PC-9 (cell line): ENCODE measurements around the gene VAX1. TPM values are rescaled to one million over a fixed set of nuclear protein-coding genes. Genes with fewer than 3 reads are reported as not detected.

ENCODE experiments used
- BruUV-seq: library from RNA; stranded (reverse); fragments of 400-500 nt; replicated peaks from 2 replicates; lab custom pipeline; 2021; lab: Mats Ljungman, UMichigan
- CTCF ChIA-PET: fragments of 300-600 bp; sonication (Branson Sonifier 250); formaldehyde crosslinking; loops from one replicate; lab custom pipeline; 2022; ENCODE audit warnings: antibody characterized with exemption; lab: Charles Lee
- POLR2A ChIA-PET: fragments of 300-600 bp; sonication (Branson Sonifier 250); formaldehyde crosslinking; loops from one replicate; lab custom pipeline; 2022; ENCODE audit warnings: antibody characterized with exemption; ENCODE audit not compliant: unreplicated experiment; lab: Charles Lee
- DNase-seq, 2 experiments: peaks; one replicate each; pipeline versions ENCODE4 v3.0.0 to v3.0.0-alpha.2; 2015 to 2022; ENCODE audit warnings: mixed read lengths in 1 of 2
- H2AFZ ChIP-seq: fragments of 200-600 bp; sonication (generic); 2 replicates; pipeline ENCODE4 v1.8.1; 2017; ENCODE audit warnings: antibody characterized with exemption
- H3F3A ChIP-seq: fragments of 200-600 bp; sonication (generic); 2 replicates; pipeline ENCODE4 v1.8.1; 2017; ENCODE audit warnings: antibody characterized with exemption, mild to moderate bottlenecking, low read depth; ENCODE audit not compliant: insufficient read depth
- H3K27ac ChIP-seq: fragments of 200-600 bp; sonication (generic); 2 replicates; pipeline ENCODE4 v1.6.1; 2016; ENCODE audit warnings: mixed run types
- H3K27me3 ChIP-seq: fragments of 200-600 bp; sonication (generic); 2 replicates; pipeline ENCODE4 v1.6.1; 2016; ENCODE audit warnings: low read depth, mixed run types; ENCODE audit not compliant: insufficient read depth
- H3K36me3 ChIP-seq: fragments of 200-600 bp; sonication (generic); 2 replicates; pipeline ENCODE4 v1.6.1; 2016; ENCODE audit warnings: low read depth, mixed run types
- H3K4me1 ChIP-seq: fragments of 200-600 bp; sonication (generic); replicated peaks from 2 replicates; pipeline ENCODE4 v1.6.1; 2016; ENCODE audit warnings: mixed run types; ENCODE audit not compliant: insufficient read depth
- H3K4me2 ChIP-seq: fragments of 200-600 bp; sonication (generic); 2 replicates; pipeline ENCODE4 v1.6.1; 2017; ENCODE audit warnings: mixed run types
- H3K4me3 ChIP-seq: fragments of 200-600 bp; sonication (generic); 2 replicates; pipeline ENCODE4 v1.6.1; 2016; ENCODE audit warnings: mixed run types
- H3K79me2 ChIP-seq: fragments of 200-600 bp; sonication (generic); 2 replicates; pipeline ENCODE4 v1.6.1; 2017; ENCODE audit warnings: low read depth, mixed run types
- H3K9me2 ChIP-seq: fragments of 200-600 bp; sonication (generic); 2 replicates; pipeline ENCODE4 v1.8.1; 2017; ENCODE audit warnings: mild to moderate bottlenecking; ENCODE audit not compliant: insufficient read depth
- H3K9me3 ChIP-seq: fragments of 200-600 bp; sonication (generic); 2 replicates; pipeline ENCODE4 v1.8.1; 2016; ENCODE audit warnings: low read depth; ENCODE audit not compliant: insufficient read depth
- H4K20me1 ChIP-seq: fragments of 200-600 bp; sonication (generic); 2 replicates; pipeline ENCODE4 v1.8.1; 2017; ENCODE audit not compliant: insufficient read depth
- EZH2 ChIP-seq: fragments of 200-600 bp; sonication (generic); IDR thresholded peaks from 2 replicates; pipeline ENCODE4 v1.8.0; 2017; ENCODE audit warnings: antibody characterized with exemption, low read depth
- intact Hi-C: fragments of 100-400 bp; cut with micrococcal nuclease; formaldehyde crosslinking; loops from one replicate; pipeline ENCODE4 v1.10.0; 2022; ENCODE audit not compliant: unreplicated experiment
- total RNA-seq: library from RNA; stranded (reverse); gene quantifications from 2 replicates; pipeline ENCODE4 v1.2.3, GENCODE V29; 2021
- TF ChIP-seq, protein P1 (sequence below): fragments of 200-600 bp; sonication (generic); conservative IDR thresholded peaks from 2 replicates; pipeline ENCODE4 v1.6.1; 2017; ENCODE audit warnings: mixed run types, antibody characterized with exemption, mild to moderate bottlenecking, moderate library complexity

VAX1 gene
- total RNA-seq, 1 experiment from 2014 or later: not detected

DNA sequence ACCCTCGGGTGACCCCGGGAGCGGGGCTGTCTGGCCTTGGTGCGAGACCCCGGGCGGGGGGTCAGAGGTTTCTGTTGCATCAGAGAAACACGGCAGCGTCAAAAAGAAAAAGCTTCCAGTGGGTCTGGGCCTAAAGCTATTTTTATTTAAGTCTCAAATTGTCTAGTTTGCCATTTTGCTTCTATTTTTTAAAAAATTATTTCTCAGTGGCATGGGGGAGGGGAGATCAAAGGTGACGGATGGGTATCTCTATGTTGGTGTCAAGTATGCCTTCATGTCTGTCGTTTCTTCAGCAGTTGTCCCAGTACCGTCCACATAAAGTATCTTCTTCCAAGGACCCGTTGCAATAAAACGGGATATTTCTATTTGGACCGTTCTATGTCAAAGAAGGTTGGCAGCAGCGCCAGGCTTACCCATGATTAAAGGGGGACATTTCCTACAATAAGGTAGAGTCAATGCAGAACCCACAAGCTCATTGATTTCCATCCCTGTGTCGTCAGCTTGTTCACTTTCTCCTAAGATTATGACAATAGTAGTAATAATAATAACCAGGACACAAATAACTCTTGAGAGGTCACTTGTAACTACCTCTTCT is 26.0 kb upstream of the VAX1 start:
- Histone ChIP-seq H3F3A (no peaks in the 10 kb centered on the region), H2AFZ (no peak overlapping the region), H3K36me3 (no peaks in the 10 kb centered on the region), H3K79me2 (no peaks in the 10 kb centered on the region), H3K4me3 (no peak overlapping the region), H3K4me1 (no peaks in the 10 kb centered on the region), H4K20me1 (no peaks in the 10 kb centered on the region), H3K27ac (no peak overlapping the region), H3K9me3 (no peaks in the 10 kb centered on the region), H3K27me3 (peaks cover 10% of the 10 kb centered on the region; the same call in 1 of the 2 replicates), H3K4me2 (no peak overlapping the region), H3K9me2 (no peaks in the 10 kb centered on the region)
- POLR2A ChIA-PET: no interaction called here
- TF ChIP-seq EZH2: no peak
- TF ChIP-seq, protein P1, sequence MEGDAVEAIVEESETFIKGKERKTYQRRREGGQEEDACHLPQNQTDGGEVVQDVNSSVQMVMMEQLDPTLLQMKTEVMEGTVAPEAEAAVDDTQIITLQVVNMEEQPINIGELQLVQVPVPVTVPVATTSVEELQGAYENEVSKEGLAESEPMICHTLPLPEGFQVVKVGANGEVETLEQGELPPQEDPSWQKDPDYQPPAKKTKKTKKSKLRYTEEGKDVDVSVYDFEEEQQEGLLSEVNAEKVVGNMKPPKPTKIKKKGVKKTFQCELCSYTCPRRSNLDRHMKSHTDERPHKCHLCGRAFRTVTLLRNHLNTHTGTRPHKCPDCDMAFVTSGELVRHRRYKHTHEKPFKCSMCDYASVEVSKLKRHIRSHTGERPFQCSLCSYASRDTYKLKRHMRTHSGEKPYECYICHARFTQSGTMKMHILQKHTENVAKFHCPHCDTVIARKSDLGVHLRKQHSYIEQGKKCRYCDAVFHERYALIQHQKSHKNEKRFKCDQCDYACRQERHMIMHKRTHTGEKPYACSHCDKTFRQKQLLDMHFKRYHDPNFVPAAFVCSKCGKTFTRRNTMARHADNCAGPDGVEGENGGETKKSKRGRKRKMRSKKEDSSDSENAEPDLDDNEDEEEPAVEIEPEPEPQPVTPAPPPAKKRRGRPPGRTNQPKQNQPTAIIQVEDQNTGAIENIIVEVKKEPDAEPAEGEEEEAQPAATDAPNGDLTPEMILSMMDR: no peak
- DNase-seq: no peak
- CTCF ChIA-PET: interaction anchor here (0.6 kb wide), 1 partner anchor 453 kb away, joined by 4 read pairs; no protein-coding TSS in a partner anchor
- BruUV-seq: no TSS peak
- intact Hi-C loops: loop anchor here (10.0 kb wide), 2 partner anchors 159 to 219 kb away; partner anchors contain the start of gene SHTN1

DNA sequence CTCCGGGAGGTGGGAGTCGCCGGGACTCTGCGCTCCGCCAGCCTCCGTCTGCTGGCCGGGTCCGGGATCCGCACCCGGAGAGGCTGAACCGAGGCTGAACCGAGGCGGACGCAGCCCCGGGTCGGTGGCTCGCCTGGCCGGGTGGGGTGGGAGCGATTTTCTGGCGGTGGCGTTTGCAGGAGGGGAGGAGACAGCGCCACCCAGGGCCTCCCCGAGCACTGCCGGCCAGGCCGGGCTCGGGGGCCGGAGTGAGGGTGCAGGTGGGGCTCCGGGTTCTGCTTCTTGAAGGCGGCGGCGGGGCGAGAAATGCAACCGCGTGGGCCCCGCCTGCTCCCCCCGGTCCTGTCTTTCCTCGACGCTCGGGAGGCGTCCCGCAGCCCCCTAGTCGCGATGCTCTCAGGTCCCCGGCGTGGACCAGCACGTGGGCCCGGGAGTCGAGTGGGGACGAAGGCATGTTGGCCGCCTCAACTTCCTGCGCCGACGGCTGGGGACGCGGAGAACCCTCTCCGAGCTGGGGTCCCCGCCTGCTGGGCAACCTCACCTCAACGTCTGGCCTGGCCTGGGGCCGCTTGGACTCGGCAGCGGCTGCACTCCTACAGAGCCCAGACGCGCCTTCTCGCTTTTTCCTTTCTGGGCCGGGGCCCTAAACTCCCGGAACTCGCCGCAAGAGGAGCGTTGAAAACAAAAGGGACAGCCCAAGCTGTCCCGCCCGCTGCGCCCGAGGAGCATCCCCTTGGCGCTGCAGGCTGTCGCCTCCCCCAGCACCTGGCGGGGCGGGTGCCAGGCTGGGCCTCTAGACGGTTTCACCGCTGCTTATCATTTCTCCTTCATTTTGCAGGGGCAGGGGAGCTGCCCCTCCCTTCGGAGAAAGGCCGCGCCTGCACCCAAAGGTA is 25.2 kb upstream of the VAX1 start:
- H3K4me2 ChIP-seq: no peak overlapping the region
- ChIA-PET CTCF (no interaction called here), POLR2A (no interaction called here)
- DNase-seq: no peak
- H3K9me2 ChIP-seq: no peaks in the 10 kb centered on the region
- TF ChIP-seq, protein P1: no peak
- no peak for TF ChIP-seq EZH2
- H3K79me2 ChIP-seq: no peaks in the 10 kb centered on the region
- no peak overlapping the region for H3K27ac ChIP-seq
- H3K36me3 ChIP-seq: no peaks in the 10 kb centered on the region
- H3K27me3 ChIP-seq: peaks cover 12% of the 10 kb centered on the region; the same call in 1 of the 2 replicates
- H2AFZ ChIP-seq: no peak overlapping the region
- BruUV-seq: no TSS peak
- no peak overlapping the region for H3K4me3 ChIP-seq
- no peaks in the 10 kb centered on the region for H3F3A ChIP-seq
- intact Hi-C loops: loop anchor here (10.0 kb wide), 2 partner anchors 159 to 219 kb away; partner anchors contain the start of gene SHTN1
- no peaks in the 10 kb centered on the region for H3K4me1 ChIP-seq
- H4K20me1 ChIP-seq: no peaks in the 10 kb centered on the region
- no peaks in the 10 kb centered on the region for H3K9me3 ChIP-seq

DNA sequence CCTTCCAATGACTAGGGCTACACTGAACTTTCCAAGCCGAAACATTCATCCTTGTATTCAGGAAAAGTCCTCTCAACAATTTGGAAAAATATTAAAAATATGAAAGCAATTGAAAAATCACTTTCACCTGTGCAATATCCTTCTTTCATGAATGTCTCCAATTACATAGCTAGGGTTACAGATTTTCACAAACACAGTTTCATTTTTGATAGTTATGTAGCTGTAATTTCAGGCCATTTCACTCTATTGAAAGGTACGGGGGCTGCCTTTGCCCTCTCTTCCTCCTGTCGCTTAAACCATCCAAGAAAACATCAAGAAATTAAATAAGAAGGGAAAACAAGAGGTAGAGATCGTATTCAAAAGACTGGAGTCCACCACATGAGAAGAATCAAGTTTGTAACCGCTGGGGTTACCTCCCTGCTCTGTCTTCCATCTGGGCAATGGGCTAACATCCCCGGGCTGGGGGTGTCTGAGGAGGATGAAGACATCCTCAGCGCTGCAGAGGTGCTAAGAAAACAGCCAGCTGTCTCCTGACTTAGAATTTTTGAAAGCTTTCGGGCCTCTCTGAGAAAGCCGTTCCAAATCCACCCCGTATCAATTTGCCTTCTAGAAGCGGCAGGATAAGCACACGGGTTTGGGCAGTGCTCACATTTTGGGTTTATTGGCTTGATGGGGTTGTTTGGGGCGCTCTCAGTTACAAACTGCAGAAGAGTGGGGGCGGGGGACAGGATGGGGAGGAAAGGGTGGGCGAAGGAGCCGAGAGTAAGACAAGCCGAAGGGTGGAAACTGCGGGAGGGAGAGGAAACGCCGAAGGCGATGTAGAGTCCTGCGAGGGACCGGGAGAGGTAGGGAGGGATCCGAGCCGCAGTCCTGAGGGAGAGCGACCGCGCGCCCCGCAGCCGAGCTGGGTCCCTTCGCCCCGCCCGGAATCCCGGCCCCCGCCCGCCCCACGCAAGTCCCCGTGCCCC is 24.3 kb upstream of the VAX1 start:
- no TSS peak for BruUV-seq
- TF ChIP-seq EZH2: no peak
- TF ChIP-seq, protein P1: no peak
- CTCF ChIA-PET: interaction anchor here (0.8 kb wide), 1 partner anchor 1074 kb away, joined by 10 read pairs; no protein-coding TSS in a partner anchor

More for the DNA sequence above, 24.3 kb upstream of the VAX1 start:
- Histone ChIP-seq H4K20me1 (no peaks in the 10 kb centered on the region), H3K27me3 (peaks cover 19% of the 10 kb centered on the region; the same call in 1 of the 2 replicates), H3F3A (no peaks in the 10 kb centered on the region), H3K4me3 (no peak overlapping the region), H3K9me2 (no peaks in the 10 kb centered on the region), H3K79me2 (no peaks in the 10 kb centered on the region), H3K36me3 (no peaks in the 10 kb centered on the region), H2AFZ (no peak overlapping the region), H3K4me2 (no peak overlapping the region), H3K27ac (no peak overlapping the region), H3K9me3 (no peaks in the 10 kb centered on the region), H3K4me1 (no peaks in the 10 kb centered on the region)
- intact Hi-C loops: loop anchor here (10.0 kb wide), 2 partner anchors 158 to 218 kb away; partner anchors contain the start of gene SHTN1
- no peak for DNase-seq
- POLR2A ChIA-PET: no interaction called here
